PC-9 (cell line): ENCODE results near the gene PCDHB8. TPM values are rescaled to one million over a fixed set of nuclear protein-coding genes. Genes with fewer than 3 reads are reported as not detected.
A peak's percentile ranks its signal among the peaks of the same experiment; 100 is the strongest.
"Not testable (repeated sequence)": the region's sequence is repeated elsewhere in the genome, so short reads cannot be mapped to it uniquely, and the experiment has no call there.

Experiments used
- Bru-seq: library from RNA; stranded (reverse); fragments of 400-500 nt; gene quantifications from one replicate; lab custom pipeline; 2021; lab: Mats Ljungman, UMichigan
- BruChase-seq, 2 experiments: library from RNA; stranded (reverse); fragments of 400-500 nt; gene quantifications; one replicate each; lab custom pipeline; 2021; lab: Mats Ljungman, UMichigan
- BruUV-seq: library from RNA; stranded (reverse); fragments of 400-500 nt; replicated peaks from 2 replicates; lab custom pipeline; 2021; lab: Mats Ljungman, UMichigan
- CTCF ChIA-PET: fragments of 300-600 bp; sonication (Branson Sonifier 250); formaldehyde crosslinking; loops from one replicate; lab custom pipeline; 2022; ENCODE audit warnings: antibody characterized with exemption; lab: Charles Lee
- POLR2A ChIA-PET: fragments of 300-600 bp; sonication (Branson Sonifier 250); formaldehyde crosslinking; loops from one replicate; lab custom pipeline; 2022; ENCODE audit warnings: antibody characterized with exemption; ENCODE audit not compliant: unreplicated experiment; lab: Charles Lee
- DNase-seq, 2 experiments: peaks; one replicate each; pipeline versions ENCODE4 v3.0.0 to v3.0.0-alpha.2; 2015 to 2022; ENCODE audit warnings: mixed read lengths in 1 of 2
- H2AFZ ChIP-seq: fragments of 200-600 bp; sonication (generic); 2 replicates; pipeline ENCODE4 v1.8.1; 2017; ENCODE audit warnings: antibody characterized with exemption
- H3F3A ChIP-seq: fragments of 200-600 bp; sonication (generic); 2 replicates; pipeline ENCODE4 v1.8.1; 2017; ENCODE audit warnings: antibody characterized with exemption, mild to moderate bottlenecking, low read depth; ENCODE audit not compliant: insufficient read depth
- H3K27ac ChIP-seq: fragments of 200-600 bp; sonication (generic); 2 replicates; pipeline ENCODE4 v1.6.1; 2016; ENCODE audit warnings: mixed run types
- H3K27me3 ChIP-seq: fragments of 200-600 bp; sonication (generic); 2 replicates; pipeline ENCODE4 v1.6.1; 2016; ENCODE audit warnings: low read depth, mixed run types; ENCODE audit not compliant: insufficient read depth
- H3K36me3 ChIP-seq: fragments of 200-600 bp; sonication (generic); 2 replicates; pipeline ENCODE4 v1.6.1; 2016; ENCODE audit warnings: low read depth, mixed run types
- H3K4me1 ChIP-seq: fragments of 200-600 bp; sonication (generic); replicated peaks from 2 replicates; pipeline ENCODE4 v1.6.1; 2016; ENCODE audit warnings: mixed run types; ENCODE audit not compliant: insufficient read depth
- H3K4me2 ChIP-seq: fragments of 200-600 bp; sonication (generic); 2 replicates; pipeline ENCODE4 v1.6.1; 2017; ENCODE audit warnings: mixed run types
- H3K4me3 ChIP-seq: fragments of 200-600 bp; sonication (generic); 2 replicates; pipeline ENCODE4 v1.6.1; 2016; ENCODE audit warnings: mixed run types
- H3K79me2 ChIP-seq: fragments of 200-600 bp; sonication (generic); 2 replicates; pipeline ENCODE4 v1.6.1; 2017; ENCODE audit warnings: low read depth, mixed run types
- H3K9me2 ChIP-seq: fragments of 200-600 bp; sonication (generic); 2 replicates; pipeline ENCODE4 v1.8.1; 2017; ENCODE audit warnings: mild to moderate bottlenecking; ENCODE audit not compliant: insufficient read depth
- H3K9me3 ChIP-seq: fragments of 200-600 bp; sonication (generic); 2 replicates; pipeline ENCODE4 v1.8.1; 2016; ENCODE audit warnings: low read depth; ENCODE audit not compliant: insufficient read depth
- H4K20me1 ChIP-seq: fragments of 200-600 bp; sonication (generic); 2 replicates; pipeline ENCODE4 v1.8.1; 2017; ENCODE audit not compliant: insufficient read depth
- CTCF ChIP-seq: fragments of 200-600 bp; sonication (generic); conservative IDR thresholded peaks from 2 replicates; pipeline ENCODE4 v1.6.1; 2017; ENCODE audit warnings: mixed run types, antibody characterized with exemption, mild to moderate bottlenecking, moderate library complexity
- EZH2 ChIP-seq: fragments of 200-600 bp; sonication (generic); IDR thresholded peaks from 2 replicates; pipeline ENCODE4 v1.8.0; 2017; ENCODE audit warnings: antibody characterized with exemption, low read depth
- intact Hi-C: fragments of 100-400 bp; cut with micrococcal nuclease; formaldehyde crosslinking; loops from one replicate; pipeline ENCODE4 v1.10.0; 2022; ENCODE audit not compliant: unreplicated experiment
- long read RNA-seq: library from polyadenylated mRNA; stranded (forward); transcript quantifications from one replicate; pipeline ENCODE4 v2.0.0, GENCODE V29; 2022
- total RNA-seq: library from RNA; stranded (reverse); gene quantifications from 2 replicates; pipeline ENCODE4 v1.2.3, GENCODE V29; 2021

Gene PCDHB8
- total RNA-seq (not detected in 2 replicates), Bru-seq, nascent RNA (not detected), BruChase-seq, experiment 1, labeled RNA remaining after a 2-hour chase (not detected), BruChase-seq, experiment 2, labeled RNA remaining after a 6-hour chase (not detected)
- long read RNA-seq = 0 reads

GRCh38 chr5:141177577-141178191 lies at the start of gene PCDHB8:
Gene PCDHB8, plus strand, starts transcription at chr5:141177790. Its CDS starts 245 bp downstream, at chr5:141178035.
- H3K27ac ChIP-seq, H3K9me2 ChIP-seq, H3K9me3 ChIP-seq, intact Hi-C loops, H3K4me1 ChIP-seq, H3K79me2 ChIP-seq, H2AFZ ChIP-seq, H4K20me1 ChIP-seq, DNase-seq, H3K4me3 ChIP-seq, H3K27me3 ChIP-seq, H3K36me3 ChIP-seq, H3F3A ChIP-seq, BruUV-seq, H3K4me2 ChIP-seq, CTCF ChIA-PET: not testable (repeated sequence)
- POLR2A ChIA-PET = interaction anchor here (0.7 kb wide), 1 partner anchor 22 kb away, joined by 4 read pairs; no protein-coding TSS in a partner anchor

GRCh38 chr5:141135030-141135717 lies 42.4 kb upstream of the PCDHB8 start, which contains the start of gene PCDHB5:
Gene PCDHB5, plus strand, starts transcription at chr5:141135206. Its CDS starts 229 bp downstream, at chr5:141135435.
- intact Hi-C loops = no loop called here
- Histone ChIP-seq H3K79me2 (no peaks in the 10 kb centered on the region), H4K20me1 (no peaks in the 10 kb centered on the region), H3K36me3 (no peaks in the 10 kb centered on the region), H3K9me3 (no peaks in the 10 kb centered on the region), H3F3A (no peaks in the 10 kb centered on the region), H3K9me2 (no peaks in the 10 kb centered on the region), H3K27me3 (no peaks in the 10 kb centered on the region), H3K27ac (no peak within 1 kb of the TSS), H3K4me2 (no peak within 1 kb of the TSS), H3K4me3 (no peak within 1 kb of the TSS), H3K4me1 (no peaks in the 10 kb centered on the region), H2AFZ (no peak within 1 kb of the TSS)
- POLR2A ChIA-PET = no interaction called here
- BruUV-seq = no TSS peak
- DNase-seq = no peak
- TF ChIP-seq CTCF = peak; percentile 32; the same call in 1 of the 2 replicates
- no peak for TF ChIP-seq EZH2
- CTCF ChIA-PET = no interaction called here

- Histone ChIP-seq H3K27me3 (no peaks in the 10 kb centered on the region), H4K20me1 (no peaks in the 10 kb centered on the region), H3K79me2 (no peaks in the 10 kb centered on the region), H2AFZ (no peak overlapping the region), H3K4me1 (no peaks in the 10 kb centered on the region), H3K9me3 (no peaks in the 10 kb centered on the region), H3K9me2 (no peaks in the 10 kb centered on the region), H3K4me3 (no peak overlapping the region), H3K4me2 (no peak overlapping the region), H3K27ac (no peak overlapping the region), H3K36me3 (no peaks in the 10 kb centered on the region), H3F3A (no peaks in the 10 kb centered on the region)
- ChIA-PET POLR2A (no interaction called here), CTCF (no interaction called here)
- no peak for DNase-seq
- no TSS peak for BruUV-seq
- TF ChIP-seq EZH2 (no peak), CTCF (no peak)
- intact Hi-C loops = no loop called here
These were observed 41.8 kb upstream of the PCDHB8 start for GRCh38 chr5:141135718-141136266.

- H3K27me3 ChIP-seq, intact Hi-C loops, H2AFZ ChIP-seq, DNase-seq, H3K9me3 ChIP-seq, H4K20me1 ChIP-seq, H3K4me1 ChIP-seq, BruUV-seq, H3F3A ChIP-seq, CTCF ChIA-PET, H3K9me2 ChIP-seq, H3K27ac ChIP-seq, H3K79me2 ChIP-seq, H3K4me2 ChIP-seq, H3K4me3 ChIP-seq, H3K36me3 ChIP-seq: not testable (repeated sequence)
- POLR2A ChIA-PET = interaction anchor here (0.7 kb wide), 1 partner anchor 515 kb away, joined by 3 read pairs; no protein-coding TSS in a partner anchor
These were observed 40.2 kb upstream of the PCDHB8 start for GRCh38 chr5:141137346-141137745.
